PC-3 (cell line): ENCODE measurements around the gene RTCB.

Source experiments
- CTCF ChIP-seq: fragments of 300-600 bp; sonication (generic); conservative IDR thresholded peaks from 2 replicates; pipeline ENCODE4 v1.5.1; 2017; ENCODE audit warnings: antibody characterized with exemption, low read depth, mild to moderate bottlenecking, low read length
- EZH2 ChIP-seq: fragments of 300-600 bp; sonication (generic); IDR thresholded peaks from one replicate; pipeline ENCODE4 v1.6.1; 2017; ENCODE audit warnings: antibody characterized with exemption, mild to moderate bottlenecking, low read length; ENCODE audit not compliant: unreplicated experiment

- TF ChIP-seq CTCF: no peak
- TF ChIP-seq EZH2: no peak
Measured at GRCh38 chr22:32343941-32344340, 68.1 kb downstream of the RTCB start.
